Calu3 (cell line): ENCODE data around the gene TCFL5. TPM values are rescaled to one million over a fixed set of nuclear protein-coding genes. Genes with fewer than 3 reads are reported as not detected.

Experiments
- BruUV-seq: library from RNA; stranded (reverse); fragments of 400-500 nt; replicated peaks from 2 replicates; lab custom pipeline; 2021; lab: Mats Ljungman, UMichigan
- CTCF ChIA-PET: fragments of 300-600 bp; sonication (Branson Sonifier 250); formaldehyde crosslinking; loops from one replicate; lab custom pipeline; 2022; ENCODE audit warnings: antibody characterized with exemption; lab: Charles Lee
- DNase-seq: peaks from one replicate; pipeline ENCODE4 v3.0.0; 2022
- H3K27ac Mint-ChIP-seq: one replicate; pipeline ENCODE4 v1.8.0; 2022; ENCODE audit warnings: mixed read lengths; ENCODE audit not compliant: unreplicated experiment
- H3K27me3 Mint-ChIP-seq: one replicate; pipeline ENCODE4 v1.8.0; 2022; ENCODE audit warnings: mixed read lengths; ENCODE audit not compliant: unreplicated experiment
- H3K36me3 Mint-ChIP-seq: one replicate; pipeline ENCODE4 v1.8.0; 2022; ENCODE audit warnings: mild to moderate bottlenecking, moderate library complexity, mixed read lengths; ENCODE audit not compliant: insufficient read depth, unreplicated experiment
- H3K4me1 Mint-ChIP-seq: one replicate; pipeline ENCODE4 v1.8.0; 2022; ENCODE audit warnings: mild to moderate bottlenecking, low read depth, mixed read lengths; ENCODE audit not compliant: unreplicated experiment
- H3K4me3 Mint-ChIP-seq: one replicate; pipeline ENCODE4 v1.8.0; 2022; ENCODE audit warnings: mild to moderate bottlenecking, low read depth, moderate library complexity, mixed read lengths; ENCODE audit not compliant: unreplicated experiment
- H3K9me3 Mint-ChIP-seq: one replicate; pipeline ENCODE4 v1.8.0; 2022; ENCODE audit warnings: low read depth, mixed read lengths; ENCODE audit not compliant: unreplicated experiment
- intact Hi-C: fragments of 100-400 bp; cut with micrococcal nuclease; formaldehyde crosslinking; loops from one replicate; pipeline ENCODE4 v1.10.0; 2022; ENCODE audit not compliant: unreplicated experiment
- total RNA-seq: library from RNA; stranded (reverse); gene quantifications from 2 replicates; pipeline ENCODE4 v1.2.3, GENCODE V29; 2022
- TF ChIP-seq, protein P1 (sequence below): fragments of 200-600 bp; IDR thresholded peaks from one replicate; pipeline ENCODE4 v1.8.0; 2022; ENCODE audit warnings: antibody characterized with exemption; ENCODE audit not compliant: unreplicated experiment

The TCFL5 gene
- total RNA-seq, 1 experiment from 2014 or later = 22.3 TPM

DNA sequence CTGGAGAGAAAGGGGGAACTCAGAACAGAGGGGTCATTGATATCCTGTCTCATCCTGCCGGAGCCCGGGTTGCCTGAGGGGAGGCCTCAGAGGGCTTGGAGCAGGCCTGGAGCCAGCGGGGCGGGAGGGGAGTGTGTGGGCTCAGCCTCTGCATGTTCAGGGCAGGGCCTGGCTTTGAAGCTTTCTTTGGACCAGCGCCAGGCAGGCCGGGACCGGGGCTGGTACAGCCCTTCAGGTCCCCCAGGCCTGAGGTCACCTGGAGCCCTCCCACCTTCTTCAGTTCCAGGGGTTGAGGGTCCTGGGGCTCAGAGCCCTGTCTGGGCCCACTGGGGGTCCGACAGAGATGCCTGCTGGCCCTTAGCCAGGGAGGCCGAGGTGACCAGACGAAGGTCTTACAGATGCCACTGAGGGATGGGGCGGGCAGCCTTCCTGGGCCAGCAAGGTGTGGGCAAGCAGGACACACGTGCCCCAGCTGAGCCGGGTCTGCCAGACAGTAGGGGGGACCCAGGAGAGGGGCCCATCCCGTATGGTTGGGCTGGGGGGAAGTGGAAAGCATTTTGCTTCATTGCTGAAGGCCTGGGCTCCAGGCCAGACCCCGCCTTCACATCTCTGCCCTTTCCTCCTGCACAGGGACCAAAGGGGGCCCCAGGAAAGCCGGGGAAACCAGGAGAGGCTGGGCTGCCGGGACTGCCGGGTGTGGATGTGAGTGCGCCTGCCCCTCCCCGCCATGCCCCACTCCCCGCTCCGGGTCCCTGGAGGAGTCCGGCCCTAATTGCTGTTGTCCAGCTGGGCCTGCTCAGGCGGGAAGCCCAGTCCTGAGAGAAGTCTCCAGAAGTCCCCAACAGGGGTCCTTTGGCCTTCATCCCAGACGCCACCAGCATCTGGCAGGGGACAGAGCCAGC is 42.8 kb downstream of the TCFL5 start:
- H3K27ac Mint-ChIP-seq = no peak overlapping the region
- peaks cover 23% of the 10 kb centered on the region for H3K27me3 Mint-ChIP-seq
- no TSS peak for BruUV-seq
- CTCF ChIA-PET = interaction anchor here (0.6 to 0.8 kb wide), 2 partner anchors 20 to 25 kb away, joined by 3 read pairs; no protein-coding TSS in a partner anchor
- no peaks in the 10 kb centered on the region for H3K9me3 Mint-ChIP-seq
- H3K4me3 Mint-ChIP-seq = no peak overlapping the region
- TF ChIP-seq, protein P1, sequence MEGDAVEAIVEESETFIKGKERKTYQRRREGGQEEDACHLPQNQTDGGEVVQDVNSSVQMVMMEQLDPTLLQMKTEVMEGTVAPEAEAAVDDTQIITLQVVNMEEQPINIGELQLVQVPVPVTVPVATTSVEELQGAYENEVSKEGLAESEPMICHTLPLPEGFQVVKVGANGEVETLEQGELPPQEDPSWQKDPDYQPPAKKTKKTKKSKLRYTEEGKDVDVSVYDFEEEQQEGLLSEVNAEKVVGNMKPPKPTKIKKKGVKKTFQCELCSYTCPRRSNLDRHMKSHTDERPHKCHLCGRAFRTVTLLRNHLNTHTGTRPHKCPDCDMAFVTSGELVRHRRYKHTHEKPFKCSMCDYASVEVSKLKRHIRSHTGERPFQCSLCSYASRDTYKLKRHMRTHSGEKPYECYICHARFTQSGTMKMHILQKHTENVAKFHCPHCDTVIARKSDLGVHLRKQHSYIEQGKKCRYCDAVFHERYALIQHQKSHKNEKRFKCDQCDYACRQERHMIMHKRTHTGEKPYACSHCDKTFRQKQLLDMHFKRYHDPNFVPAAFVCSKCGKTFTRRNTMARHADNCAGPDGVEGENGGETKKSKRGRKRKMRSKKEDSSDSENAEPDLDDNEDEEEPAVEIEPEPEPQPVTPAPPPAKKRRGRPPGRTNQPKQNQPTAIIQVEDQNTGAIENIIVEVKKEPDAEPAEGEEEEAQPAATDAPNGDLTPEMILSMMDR = no peak
- intact Hi-C loops = no loop called here
- H3K36me3 Mint-ChIP-seq = peaks cover 21% of the 10 kb centered on the region
- H3K4me1 Mint-ChIP-seq = peaks cover 24% of the 10 kb centered on the region
- DNase-seq = peak; percentile 82

DNA sequence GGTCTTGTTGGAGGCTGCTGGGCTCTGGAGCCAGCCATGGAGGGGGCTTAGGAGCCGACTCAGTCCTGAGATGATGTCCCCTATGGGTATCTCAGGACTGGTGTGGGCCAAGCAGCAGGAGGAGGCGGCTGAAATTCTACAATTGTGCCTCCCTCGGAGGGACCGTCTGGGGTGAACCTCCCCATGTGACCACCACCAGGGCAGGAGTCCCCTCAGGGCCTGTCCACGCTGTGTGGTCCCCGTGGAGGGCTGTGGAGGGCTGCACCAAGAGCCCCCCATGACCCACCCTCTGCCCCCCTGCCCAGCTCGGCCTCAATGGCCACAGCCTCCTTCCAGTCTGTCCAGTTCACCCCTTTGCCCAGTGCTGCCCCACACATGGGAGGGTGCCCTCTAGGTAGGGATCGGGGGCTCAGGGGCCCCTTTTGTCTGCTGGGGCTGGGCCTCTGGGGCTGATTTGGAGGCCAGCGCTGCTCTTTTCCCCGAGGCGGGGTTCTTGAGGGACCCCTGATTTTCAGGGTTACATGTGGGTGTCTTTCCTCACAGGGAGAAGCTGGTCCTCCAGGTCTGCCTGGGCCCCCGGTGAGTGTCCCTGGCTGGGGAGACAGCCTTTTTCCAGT is 43.5 kb downstream of the TCFL5 start:
- H3K4me1 Mint-ChIP-seq = peaks cover 22% of the 10 kb centered on the region
- no peak overlapping the region for H3K4me3 Mint-ChIP-seq
- TF ChIP-seq, protein P1 = no peak
- no peak for DNase-seq
- BruUV-seq = no TSS peak
- peaks cover 23% of the 10 kb centered on the region for H3K27me3 Mint-ChIP-seq
- no peak overlapping the region for H3K27ac Mint-ChIP-seq
- peaks cover 25% of the 10 kb centered on the region for H3K36me3 Mint-ChIP-seq
- intact Hi-C loops = no loop called here
- no peaks in the 10 kb centered on the region for H3K9me3 Mint-ChIP-seq
- CTCF ChIA-PET = interaction anchor here (0.6 to 0.8 kb wide), 2 partner anchors 20 to 24 kb away, joined by 3 read pairs; no protein-coding TSS in a partner anchor

DNA sequence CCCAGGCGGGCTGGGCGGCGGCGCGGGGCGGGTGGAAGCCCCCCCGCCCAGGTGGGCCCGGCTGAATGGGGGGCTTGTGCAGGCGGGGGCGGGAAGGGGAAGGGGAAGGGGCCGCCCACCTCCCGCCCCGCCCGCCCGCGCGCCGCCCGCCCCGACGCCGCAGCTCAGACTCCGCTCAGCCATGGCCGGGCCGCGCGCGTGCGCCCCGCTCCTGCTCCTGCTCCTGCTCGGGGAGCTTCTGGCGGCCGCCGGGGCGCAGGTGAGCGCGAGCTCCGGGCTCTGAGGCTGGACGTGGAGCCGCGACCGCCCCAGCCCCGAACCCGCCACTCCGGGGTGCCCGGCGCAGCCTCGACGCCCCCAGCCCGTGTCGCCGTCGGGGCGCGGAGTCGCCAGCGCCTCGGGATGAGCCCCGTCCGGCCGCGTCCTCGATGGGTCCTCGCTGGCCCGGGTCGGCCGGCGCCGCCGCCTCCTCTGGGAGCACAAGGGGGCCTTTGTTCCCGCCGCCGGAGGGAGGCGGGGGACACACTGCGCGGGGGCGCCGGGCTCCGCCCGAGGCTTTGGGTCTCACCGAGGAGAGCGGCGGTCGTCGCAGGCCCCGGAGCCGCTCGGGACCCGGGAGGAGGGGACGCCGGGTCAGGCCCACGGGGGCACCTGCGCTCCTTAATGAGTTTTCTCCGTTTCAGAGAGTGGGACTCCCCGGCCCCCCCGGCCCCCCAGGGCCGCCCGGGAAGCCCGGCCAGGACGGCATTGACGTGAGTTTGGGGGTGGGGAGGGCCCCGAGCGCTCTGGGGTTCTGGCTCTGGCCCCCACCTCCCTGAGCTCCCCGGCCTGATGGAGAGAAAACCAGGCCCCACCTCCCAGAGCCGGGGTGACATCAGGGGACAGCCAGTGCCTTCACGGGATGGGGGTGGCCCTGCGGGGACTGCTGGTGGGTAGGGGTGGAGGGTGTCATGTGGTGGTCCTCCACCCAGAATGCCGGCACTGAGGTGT is 44.4 kb downstream of the TCFL5 start, which contains the start of gene COL9A3:
TSS of gene COL9A3 (plus strand) at position 167 of the 990 bp plus-strand sequence. CDS start at position 182, 15 bp downstream.
- BruUV-seq = no TSS peak
- Mint-ChIP-seq H3K27ac (no peak within 1 kb of the TSS), H3K9me3 (no peaks in the 10 kb centered on the region), H3K36me3 (peaks cover 34% of the 10 kb centered on the region), H3K4me3 (peak within 1 kb of the TSS; percentile 44), H3K4me1 (peaks cover 17% of the 10 kb centered on the region), H3K27me3 (peaks cover 23% of the 10 kb centered on the region)
- DNase-seq = peak; percentile 65
- intact Hi-C loops = no loop called here
- TF ChIP-seq, protein P1 = no peak
- CTCF ChIA-PET = interaction anchor here (0.7 kb wide), 1 partner anchor 9 kb away, joined by 3 read pairs; no protein-coding TSS in a partner anchor
